Caco-2 (cell line): Measurements from ENCODE around the gene MAST2. TPM values are rescaled to one million over a fixed set of nuclear protein-coding genes. Genes with fewer than 3 reads are reported as not detected.

ENCODE experiments used
- Bru-seq: library from RNA; stranded (reverse); fragments of 400-500 nt; gene quantifications from one replicate; lab custom pipeline; 2021; lab: Mats Ljungman, UMichigan
- BruChase-seq, 2 experiments: library from RNA; stranded (reverse); fragments of 400-500 nt; gene quantifications; one replicate each; lab custom pipeline; 2021; lab: Mats Ljungman, UMichigan
- BruUV-seq: library from RNA; stranded (reverse); fragments of 400-500 nt; replicated peaks from 2 replicates; lab custom pipeline; 2021; lab: Mats Ljungman, UMichigan
- CTCF ChIA-PET: fragments of 300-600 bp; sonication (Branson Sonifier 250); formaldehyde crosslinking; loops from one replicate; lab custom pipeline; 2022; ENCODE audit warnings: antibody characterized with exemption; lab: Charles Lee
- POLR2A ChIA-PET: fragments of 300-600 bp; sonication (Branson Sonifier 250); formaldehyde crosslinking; loops from one replicate; lab custom pipeline; 2022; ENCODE audit warnings: antibody characterized with exemption; lab: Charles Lee
- DNase-seq, 2 experiments: peaks; one replicate each; pipeline versions ENCODE4 v3.0.0 to v3.0.0-alpha.2; 2020 to 2022
- H3K27me3 ChIP-seq: replicated peaks from 2 replicates; pipeline ENCODE4 v1.6.0; 2011; ENCODE audit warnings: low read length; ENCODE audit not compliant: control insufficient read depth, insufficient read depth
- H3K36me3 ChIP-seq: 2 replicates; pipeline ENCODE4 v1.5.1; 2011; ENCODE audit warnings: low read length; ENCODE audit not compliant: control insufficient read depth, insufficient read depth
- H3K4me1 ChIP-seq: fragments of 250-450 bp; sonication (Bioruptor Pico); 2 replicates; pipeline ENCODE4 v1.5.1; 2020; ENCODE audit warnings: mild to moderate bottlenecking
- H3K4me3 ChIP-seq: 2 replicates; pipeline ENCODE4 v1.5.1; 2011; ENCODE audit warnings: low read depth, mild to moderate bottlenecking, control low read depth, low read length
- H3K9me3 ChIP-seq: fragments of 250-450 bp; sonication (Bioruptor Pico); 2 replicates; pipeline ENCODE4 v1.5.1; 2020; ENCODE audit warnings: mild to moderate bottlenecking, moderate library complexity
- H3K27ac Mint-ChIP-seq: one replicate; pipeline ENCODE4 v1.8.0; 2022; ENCODE audit warnings: mixed read lengths; ENCODE audit not compliant: unreplicated experiment
- H3K27me3 Mint-ChIP-seq: one replicate; pipeline ENCODE4 v1.8.0; 2022; ENCODE audit warnings: mixed read lengths; ENCODE audit not compliant: insufficient read depth, unreplicated experiment
- H3K36me3 Mint-ChIP-seq: one replicate; pipeline ENCODE4 v1.8.0; 2022; ENCODE audit warnings: mild to moderate bottlenecking, mixed read lengths; ENCODE audit not compliant: insufficient read depth, unreplicated experiment
- H3K4me1 Mint-ChIP-seq: one replicate; pipeline ENCODE4 v1.8.0; 2022; ENCODE audit warnings: low read depth, mixed read lengths; ENCODE audit not compliant: unreplicated experiment
- H3K4me3 Mint-ChIP-seq: one replicate; pipeline ENCODE4 v1.8.0; 2022; ENCODE audit warnings: mild to moderate bottlenecking, moderate library complexity, mixed read lengths; ENCODE audit not compliant: unreplicated experiment
- H3K9me3 Mint-ChIP-seq: one replicate; pipeline ENCODE4 v1.8.0; 2022; ENCODE audit warnings: mixed read lengths; ENCODE audit not compliant: unreplicated experiment
- intact Hi-C: fragments of 100-400 bp; cut with micrococcal nuclease; formaldehyde crosslinking; loops from one replicate; pipeline ENCODE4 v1.10.0; 2022; ENCODE audit not compliant: unreplicated experiment
- long read RNA-seq: library from polyadenylated mRNA; stranded (forward); transcript quantifications from one replicate; pipeline ENCODE4 v2.0.0, GENCODE V29; 2022
- total RNA-seq: library from RNA; stranded (reverse); gene quantifications from 2 replicates; pipeline ENCODE4 v1.2.3, GENCODE V29; 2022
- TF ChIP-seq, protein P1 (sequence below), 2 experiments: fragments of 200-600 bp in 1 of 2; IDR thresholded peaks; 1 replicate in 1 of 2; 2 replicates in 1 of 2; pipeline versions ENCODE4 v1.5.1 to v1.8.0; 2011 to 2022; ENCODE audit warnings: antibody characterized with exemption in 1 of 2, control low read depth in 1 of 2, inconsistent platforms in 1 of 2, low read depth in 1 of 2, low read length in 1 of 2, mild to moderate bottlenecking in 1 of 2, moderate library complexity in 1 of 2; ENCODE audit not compliant: insufficient read depth in 1 of 2, severe bottlenecking in 1 of 2, unreplicated experiment in 1 of 2

Gene MAST2
- 43.3 and 49.6 TPM in 2 replicates for total RNA-seq
- Bru-seq, nascent RNA, result percentile 74 among the genes with signal in this experiment
- BruChase-seq, experiment 1, labeled RNA remaining after a 2-hour chase, result percentile 69 among the genes with signal in this experiment
- percentile 70 among the genes with signal in this experiment for BruChase-seq, experiment 2, labeled RNA remaining after a 6-hour chase
- long read RNA-seq, full-length matches to known transcripts, result 6 of 55 reads
- long read RNA-seq, partial matches to known transcripts, result 39 of 55 reads
- long read RNA-seq, other reads (novel, unspliced or antisense), result 10 of 55 reads

DNA sequence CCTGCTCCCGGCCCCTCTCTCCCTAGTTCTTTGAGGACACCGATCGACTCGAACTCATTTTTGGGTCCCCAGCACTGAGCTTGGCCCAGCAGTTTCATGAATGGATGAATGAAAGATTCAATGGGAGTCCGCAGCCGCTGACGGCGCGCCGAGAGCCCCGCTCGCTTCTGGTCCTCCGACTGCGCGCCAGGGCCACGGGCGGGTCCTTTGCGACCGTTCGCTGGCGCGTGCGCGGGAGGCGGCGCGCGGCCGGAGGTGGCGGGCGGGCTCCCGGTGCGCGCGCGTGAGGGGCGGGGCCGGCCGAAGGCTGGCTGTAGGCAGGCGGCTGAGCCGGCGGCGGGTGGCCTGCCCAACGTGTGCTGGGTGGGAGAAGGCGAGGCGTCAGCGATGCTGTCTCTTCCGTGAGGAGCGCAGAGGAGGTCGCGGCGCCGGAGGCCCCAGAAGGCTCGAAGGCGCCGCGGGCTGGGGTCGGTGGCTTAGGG lies at the start of gene MAST2:
MAST2 (plus strand) TSS at position 314 of the 482 bp plus-strand sequence. CDS start 284 bp downstream, outside the sequence.
- CTCF ChIA-PET, result no interaction called here
- peak within 1 kb of the TSS; percentile 56 for H3K27ac Mint-ChIP-seq

DNA sequence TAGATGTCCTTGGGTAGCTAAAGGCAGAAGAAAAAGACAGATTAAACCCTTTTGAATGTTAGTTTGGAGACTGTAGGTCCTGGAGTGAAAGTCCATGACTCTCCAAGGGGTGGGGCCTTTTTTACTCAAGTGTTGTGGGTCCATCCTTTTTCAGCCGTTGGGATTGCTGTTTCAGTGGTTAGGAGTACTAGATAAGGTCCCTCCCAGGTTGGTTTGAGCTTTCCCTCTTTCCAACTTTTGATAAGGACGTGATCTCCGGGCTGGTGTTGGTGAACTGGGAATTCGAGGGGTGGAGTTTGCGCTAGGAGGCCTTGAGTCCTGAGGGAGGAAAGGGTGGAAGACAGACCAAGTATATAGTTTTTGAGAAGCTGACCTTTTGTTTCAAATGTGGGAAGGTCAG lies 47.7 kb upstream of the MAST2 start:
- H3K4me1 ChIP-seq, result peaks cover 9% of the 10 kb centered on the region; the same call in 1 of the 2 replicates
- Mint-ChIP-seq H3K4me1 (no peaks in the 10 kb centered on the region), H3K27me3 (no peaks in the 10 kb centered on the region), H3K36me3 (peaks cover 4% of the 10 kb centered on the region), H3K27ac (no peak overlapping the region), H3K4me3 (no peak overlapping the region), H3K9me3 (peaks cover 8% of the 10 kb centered on the region)
- no peaks in the 10 kb centered on the region for H3K27me3 ChIP-seq
- H3K9me3 ChIP-seq, result 0 out of 2 replicates have a peak, but pooled peaks cover 4% of the 10 kb centered on the region
- H3K4me3 ChIP-seq, result no peak overlapping the region
- intact Hi-C loops, result no loop called here
- BruUV-seq, result no TSS peak
- H3K36me3 ChIP-seq, result no peaks in the 10 kb centered on the region
- no peak for DNase-seq
- POLR2A ChIA-PET, result interaction anchor here (0.6 kb wide), 1 partner anchor 167 kb away, joined by 3 read pairs; no protein-coding TSS in a partner anchor
- TF ChIP-seq, protein P1, sequence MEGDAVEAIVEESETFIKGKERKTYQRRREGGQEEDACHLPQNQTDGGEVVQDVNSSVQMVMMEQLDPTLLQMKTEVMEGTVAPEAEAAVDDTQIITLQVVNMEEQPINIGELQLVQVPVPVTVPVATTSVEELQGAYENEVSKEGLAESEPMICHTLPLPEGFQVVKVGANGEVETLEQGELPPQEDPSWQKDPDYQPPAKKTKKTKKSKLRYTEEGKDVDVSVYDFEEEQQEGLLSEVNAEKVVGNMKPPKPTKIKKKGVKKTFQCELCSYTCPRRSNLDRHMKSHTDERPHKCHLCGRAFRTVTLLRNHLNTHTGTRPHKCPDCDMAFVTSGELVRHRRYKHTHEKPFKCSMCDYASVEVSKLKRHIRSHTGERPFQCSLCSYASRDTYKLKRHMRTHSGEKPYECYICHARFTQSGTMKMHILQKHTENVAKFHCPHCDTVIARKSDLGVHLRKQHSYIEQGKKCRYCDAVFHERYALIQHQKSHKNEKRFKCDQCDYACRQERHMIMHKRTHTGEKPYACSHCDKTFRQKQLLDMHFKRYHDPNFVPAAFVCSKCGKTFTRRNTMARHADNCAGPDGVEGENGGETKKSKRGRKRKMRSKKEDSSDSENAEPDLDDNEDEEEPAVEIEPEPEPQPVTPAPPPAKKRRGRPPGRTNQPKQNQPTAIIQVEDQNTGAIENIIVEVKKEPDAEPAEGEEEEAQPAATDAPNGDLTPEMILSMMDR (IDR thresholded peaks at IDR 0.05; ENCODE audit: insufficient read depth in 1 of 2, low read depth in 1 of 2, low read length in 1 of 2, severe bottlenecking in 1 of 2, unreplicated experiment in 1 of 2), result no peak
- CTCF ChIA-PET, result no interaction called here

More for the DNA sequence above, at the start of gene MAST2:
- intact Hi-C loops, result loop anchor here (5.0 kb wide), 2 partner anchors 39 to 51 kb away; partner anchors contain the start of gene IPP
- DNase-seq, result peak; percentile 78 to 91
- Mint-ChIP-seq H3K4me1 (peaks cover 24% of the 10 kb centered on the region), H3K36me3 (peaks cover 33% of the 10 kb centered on the region), H3K4me3 (peak within 1 kb of the TSS; percentile 98), H3K27me3 (no peaks in the 10 kb centered on the region), H3K9me3 (no peaks in the 10 kb centered on the region)
- Histone ChIP-seq H3K4me1 (peaks cover 10% of the 10 kb centered on the region; the same call in 1 of the 2 replicates), H3K27me3 (no peaks in the 10 kb centered on the region), H3K4me3 (peak within 1 kb of the TSS; percentile 59), H3K36me3 (no peaks in the 10 kb centered on the region), H3K9me3 (no peaks in the 10 kb centered on the region)
- TF ChIP-seq, protein P1 (IDR thresholded peaks at IDR 0.05; ENCODE audit: insufficient read depth in 1 of 2, low read depth in 1 of 2, low read length in 1 of 2, severe bottlenecking in 1 of 2, unreplicated experiment in 1 of 2), result no peak
- POLR2A ChIA-PET, result interaction anchor here (0.6 to 1.5 kb wide), 3 partner anchors 9 to 467 kb away, joined by 3 to 4 read pairs (median 4); partner anchors contain the start of gene GPBP1L1
- BruUV-seq, result no TSS peak

DNA sequence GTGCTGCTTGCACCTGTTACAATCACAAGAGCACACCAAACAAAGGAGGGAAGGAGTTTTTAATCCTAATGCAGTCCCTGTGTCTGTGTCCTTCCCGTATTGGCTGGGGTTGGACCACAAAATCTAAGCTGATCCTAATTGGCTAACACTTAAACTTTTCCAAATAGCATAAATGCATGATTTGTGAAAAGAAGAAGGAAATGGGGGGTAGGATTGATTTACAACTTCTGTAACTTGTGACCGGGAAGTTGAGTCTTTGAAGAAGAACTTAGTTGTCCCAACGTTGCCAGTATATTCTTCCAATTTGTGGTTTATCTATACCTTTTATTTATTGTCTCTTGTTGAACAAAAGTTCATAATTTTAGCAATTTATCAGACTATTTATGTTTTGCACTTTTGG lies 41.1 kb upstream of the MAST2 start:
- TF ChIP-seq, protein P1 (IDR thresholded peaks at IDR 0.05; ENCODE audit: insufficient read depth in 1 of 2, low read depth in 1 of 2, low read length in 1 of 2, severe bottlenecking in 1 of 2, unreplicated experiment in 1 of 2), result no peak
- H3K27ac Mint-ChIP-seq, result no peak overlapping the region
- Histone ChIP-seq H3K4me3 (no peak overlapping the region), H3K4me1 (peaks cover 9% of the 10 kb centered on the region; the same call in 1 of the 2 replicates), H3K27me3 (no peaks in the 10 kb centered on the region), H3K9me3 (no peaks in the 10 kb centered on the region), H3K36me3 (no peaks in the 10 kb centered on the region)
- H3K4me3 Mint-ChIP-seq, result no peak overlapping the region
- DNase-seq, result no peak
- no peaks in the 10 kb centered on the region for H3K27me3 Mint-ChIP-seq
- intact Hi-C loops, result no loop called here
- H3K9me3 Mint-ChIP-seq, result no peaks in the 10 kb centered on the region
- H3K4me1 Mint-ChIP-seq, result no peaks in the 10 kb centered on the region
- CTCF ChIA-PET, result no interaction called here
- POLR2A ChIA-PET, result no interaction called here
- no peaks in the 10 kb centered on the region for H3K36me3 Mint-ChIP-seq
- no TSS peak for BruUV-seq
